SK-N-SH treated with all-trans-retinoic acid at 6 μM for 48 hours (cell line): ENCODE results near the gene GDAP1L1.
"Not testable (repeated sequence)": the region's sequence is repeated elsewhere in the genome, so short reads cannot be mapped to it uniquely, and the experiment has no call there.

Source experiments
- ATAC-seq: fragments of 200-7000 bp; cut with Tn5 transposase; 3 replicates; pipeline ENCODE4 v1.9.1; 2020; ENCODE audit warnings: mild to moderate bottlenecking, moderate library complexity
- ARNTL ChIP-seq: fragments of 450-650 bp; formaldehyde crosslinking; IDR thresholded peaks from 2 replicates; pipeline ENCODE4 v1.5.0; 2020; ENCODE audit warnings: low read depth, mild to moderate bottlenecking, moderate library complexity, borderline replicate concordance
- BACH2 ChIP-seq: fragments of 250-450 bp; sonication (Bioruptor Pico); IDR thresholded peaks from 2 replicates; pipeline ENCODE4 v1.9.0; 2021; ENCODE audit warnings: mild to moderate bottlenecking, borderline replicate concordance
- CREB5 ChIP-seq: fragments of 250-450 bp; sonication (Bioruptor Pico); IDR thresholded peaks from 2 replicates; pipeline ENCODE4 v1.5.1; 2020; ENCODE audit warnings: low read depth, mild to moderate bottlenecking, moderate library complexity
- CSDC2 ChIP-seq: fragments of 250-450 bp; sonication (Bioruptor Pico); IDR thresholded peaks from 2 replicates; pipeline ENCODE4 v1.5.0; 2020; ENCODE audit warnings: mild to moderate bottlenecking, moderate library complexity
- CSRNP3 ChIP-seq: fragments of 250-450 bp; sonication (Bioruptor Pico); IDR thresholded peaks from 2 replicates; pipeline ENCODE4 v1.5.1; 2021; ENCODE audit warnings: mild to moderate bottlenecking, moderate library complexity
- ESRRG ChIP-seq: fragments of 250-450 bp; sonication (Bioruptor Pico); IDR thresholded peaks from 2 replicates; pipeline ENCODE4 v1.6.1; 2021; ENCODE audit warnings: mild to moderate bottlenecking
- GLIS3 ChIP-seq: fragments of 250-450 bp; sonication (Bioruptor Pico); IDR thresholded peaks from 2 replicates; pipeline ENCODE4 v1.5.0; 2020; ENCODE audit warnings: mild to moderate bottlenecking, moderate library complexity
- OSR1 ChIP-seq: fragments of 250-450 bp; sonication (Bioruptor Pico); IDR thresholded peaks from 2 replicates; pipeline ENCODE4 v1.8.0; 2022; ENCODE audit warnings: moderate library complexity, mild to moderate bottlenecking, inconsistent platforms
- PPARA ChIP-seq: fragments of 250-450 bp; sonication (Bioruptor Pico); IDR thresholded peaks from 2 replicates; pipeline ENCODE4 v1.5.0; 2020; ENCODE audit warnings: mild to moderate bottlenecking, borderline replicate concordance
- RARB ChIP-seq: fragments of 250-450 bp; sonication (Bioruptor Pico); IDR thresholded peaks from 2 replicates; pipeline ENCODE4 v1.8.0; 2021; ENCODE audit warnings: mild to moderate bottlenecking, moderate library complexity
- SNAI2 ChIP-seq: fragments of 250-450 bp; sonication (Bioruptor Pico); IDR thresholded peaks from 2 replicates; pipeline ENCODE4 v1.5.0; 2020; ENCODE audit warnings: mild to moderate bottlenecking, moderate library complexity
- TCF4 ChIP-seq: fragments of 250-450 bp; sonication (Bioruptor Pico); IDR thresholded peaks from 2 replicates; pipeline ENCODE4 v1.8.0; 2021; ENCODE audit warnings: mild to moderate bottlenecking, moderate library complexity, borderline replicate concordance
- TOX ChIP-seq: fragments of 250-450 bp; sonication (Bioruptor Pico); IDR thresholded peaks from 2 replicates; pipeline ENCODE4 v1.8.0; 2021; ENCODE audit warnings: mild to moderate bottlenecking, moderate library complexity, borderline replicate concordance
- TSHZ2 ChIP-seq: fragments of 250-450 bp; sonication (Bioruptor Pico); IDR thresholded peaks from 2 replicates; pipeline ENCODE4 v1.5.0; 2020; ENCODE audit warnings: mild to moderate bottlenecking, moderate library complexity
- ZC3H10 ChIP-seq: fragments of 250-450 bp; sonication (Bioruptor Pico); IDR thresholded peaks from 2 replicates; pipeline ENCODE4 v1.5.1; 2021; ENCODE audit warnings: mild to moderate bottlenecking, moderate library complexity
- ZFP30 ChIP-seq: fragments of 450-650 bp; formaldehyde crosslinking; IDR thresholded peaks from 2 replicates; pipeline ENCODE4 v1.5.0; 2022; ENCODE audit warnings: mild to moderate bottlenecking, moderate library complexity
- ZNF565 ChIP-seq: fragments of 450-650 bp; formaldehyde crosslinking; conservative IDR thresholded peaks from 2 replicates; pipeline ENCODE4 v1.5.0; 2020; ENCODE audit warnings: low read depth, mild to moderate bottlenecking, moderate library complexity
- ZNF8 ChIP-seq: fragments of 450-650 bp; formaldehyde crosslinking; IDR thresholded peaks from 2 replicates; pipeline ENCODE4 v1.5.0; 2020; ENCODE audit warnings: mild to moderate bottlenecking, moderate library complexity
- TF ChIP-seq, protein P1 (sequence below): fragments of 250-450 bp; sonication (Bioruptor Pico); IDR thresholded peaks from 2 replicates; pipeline ENCODE4 v1.8.0; 2020; ENCODE audit warnings: mild to moderate bottlenecking, moderate library complexity, borderline replicate concordance

The GDAP1L1 gene

GRCh38 chr20:44231713-44232468 lies 15.2 kb upstream of the GDAP1L1 start:
- ATAC-seq = no peak
- no peak for TF ChIP-seq ZNF8
- no peak for TF ChIP-seq ZFP30
- no peak for TF ChIP-seq ESRRG (CRISPR knock-in tag)
- TF ChIP-seq, protein P1, sequence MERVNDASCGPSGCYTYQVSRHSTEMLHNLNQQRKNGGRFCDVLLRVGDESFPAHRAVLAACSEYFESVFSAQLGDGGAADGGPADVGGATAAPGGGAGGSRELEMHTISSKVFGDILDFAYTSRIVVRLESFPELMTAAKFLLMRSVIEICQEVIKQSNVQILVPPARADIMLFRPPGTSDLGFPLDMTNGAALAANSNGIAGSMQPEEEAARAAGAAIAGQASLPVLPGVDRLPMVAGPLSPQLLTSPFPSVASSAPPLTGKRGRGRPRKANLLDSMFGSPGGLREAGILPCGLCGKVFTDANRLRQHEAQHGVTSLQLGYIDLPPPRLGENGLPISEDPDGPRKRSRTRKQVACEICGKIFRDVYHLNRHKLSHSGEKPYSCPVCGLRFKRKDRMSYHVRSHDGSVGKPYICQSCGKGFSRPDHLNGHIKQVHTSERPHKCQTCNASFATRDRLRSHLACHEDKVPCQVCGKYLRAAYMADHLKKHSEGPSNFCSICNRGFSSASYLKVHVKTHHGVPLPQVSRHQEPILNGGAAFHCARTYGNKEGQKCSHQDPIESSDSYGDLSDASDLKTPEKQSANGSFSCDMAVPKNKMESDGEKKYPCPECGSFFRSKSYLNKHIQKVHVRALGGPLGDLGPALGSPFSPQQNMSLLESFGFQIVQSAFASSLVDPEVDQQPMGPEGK (CRISPR knock-in tag) = no peak
- no peak for TF ChIP-seq PPARA (CRISPR knock-in tag)
- no peak for TF ChIP-seq GLIS3 (CRISPR knock-in tag)
- TF ChIP-seq TSHZ2 (CRISPR knock-in tag) = no peak
- no peak for TF ChIP-seq TOX (CRISPR knock-in tag)
- TF ChIP-seq TCF4 (CRISPR knock-in tag) = no peak
- no peak for TF ChIP-seq BACH2 (CRISPR knock-in tag)
- TF ChIP-seq OSR1 (CRISPR knock-in tag) = no peak
- no peak for TF ChIP-seq CREB5 (CRISPR knock-in tag)

DNA sequence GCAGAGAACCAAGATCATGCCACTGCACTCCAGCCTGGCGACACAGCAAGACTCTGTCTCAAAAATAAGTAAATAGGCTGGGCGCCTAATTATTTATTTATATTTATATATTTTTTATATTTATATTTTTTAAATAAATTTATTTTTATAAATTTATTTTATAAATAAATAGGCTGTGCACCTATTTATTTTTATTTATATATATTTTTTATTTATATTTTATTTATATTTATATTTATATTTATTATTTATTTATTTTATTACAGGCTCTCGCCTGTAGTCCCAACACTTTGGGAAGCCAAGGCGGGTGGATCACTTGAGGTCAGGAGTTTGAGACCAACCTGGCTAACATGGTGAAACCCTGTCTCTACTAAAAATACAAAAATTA lies 14.6 kb upstream of the GDAP1L1 start:
- ATAC-seq = not testable (repeated sequence)

DNA sequence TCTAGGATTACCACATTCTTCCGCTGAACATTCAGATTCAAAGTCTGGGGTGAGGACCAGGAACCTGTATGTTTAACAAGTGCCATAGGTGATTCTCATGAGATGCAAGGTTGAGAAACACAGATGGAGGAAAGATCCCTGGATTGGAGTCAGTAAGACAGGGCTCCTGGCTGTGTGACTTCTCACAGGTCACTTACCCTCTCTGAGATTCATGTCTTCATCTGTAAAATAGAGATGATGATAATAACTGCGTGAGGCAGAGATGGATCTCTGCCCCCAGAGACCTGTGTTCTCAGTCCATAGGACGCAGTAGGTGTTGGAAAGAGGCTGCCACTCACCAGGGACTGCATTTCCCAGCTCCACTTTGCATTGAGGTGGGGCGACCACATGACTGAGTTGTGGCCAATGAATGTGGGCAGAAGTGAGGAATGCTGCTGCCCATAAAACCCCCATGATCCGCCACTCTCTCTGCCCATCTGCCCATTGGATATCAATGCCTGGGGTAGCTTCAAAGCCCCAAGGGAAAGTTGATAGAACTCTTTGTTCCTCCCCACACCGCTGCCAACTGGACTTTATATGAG lies 13.6 kb upstream of the GDAP1L1 start:
- TF ChIP-seq ESRRG (CRISPR knock-in tag) = no peak
- ATAC-seq = no peak

- ATAC-seq = no peak
- TF ChIP-seq RARB (CRISPR knock-in tag) = no peak
- TF ChIP-seq TCF4 (CRISPR knock-in tag) = no peak
- TF ChIP-seq GLIS3 (CRISPR knock-in tag) = no peak
- no peak for TF ChIP-seq OSR1 (CRISPR knock-in tag)
- no peak for TF ChIP-seq ARNTL (CRISPR knock-in tag)
- no peak for TF ChIP-seq TSHZ2 (CRISPR knock-in tag)
- no peak for TF ChIP-seq ZC3H10
- TF ChIP-seq, protein P1 (CRISPR knock-in tag) = no peak
- TF ChIP-seq ZNF565 (CRISPR knock-in tag) = no peak
- no peak for TF ChIP-seq PPARA (CRISPR knock-in tag)
- no peak for TF ChIP-seq CREB5 (CRISPR knock-in tag)
- TF ChIP-seq ZNF8 = no peak
- no peak for TF ChIP-seq ZFP30
- no peak for TF ChIP-seq CSRNP3 (CRISPR knock-in tag)
- no peak for TF ChIP-seq ESRRG (CRISPR knock-in tag)
- TF ChIP-seq SNAI2 (CRISPR knock-in tag) = no peak
- TF ChIP-seq CSDC2 (CRISPR knock-in tag) = no peak
Observed at GRCh38 chr20:44234566-44235317, 12.4 kb upstream of the GDAP1L1 start.
